ENCODE data around the gene RASAL2. TPM values are rescaled to one million over a fixed set of nuclear protein-coding genes. Genes with fewer than 3 reads are reported as not detected.

The RASAL2 gene
- total and polyA plus RNA-seq, 2 of the 4 experiments (the other 2 are of a cell fraction): 13.1 to 20.6 TPM

- Histone ChIP-seq H2BK120ac (ENCODE audit: low read depth, low read length) (no peak overlapping the region), H2AK5ac (ENCODE audit: low read depth, low read length) (peak overlapping the region; percentile 15; the same call in 1 of the 2 replicates), H4K5ac (ENCODE audit: low read depth, low read length) (no peak overlapping the region), H3K27me3 (ENCODE audit: control insufficient read depth, insufficient read depth, low read length) (no peaks in the 10 kb centered on the region), H3K9ac (ENCODE audit: low read depth, low read length) (no peak overlapping the region), H2AK9ac (replicated peaks; ENCODE audit: low read depth, low read length, poor library complexity) (no peak overlapping the region), H2BK5ac (ENCODE audit: low read depth, low read length, poor library complexity, severe bottlenecking) (no peak overlapping the region), H3K23ac (ENCODE audit: low read depth, low read length) (no peak overlapping the region), H3K14ac (replicated peaks; ENCODE audit: low read depth, low read length) (no peak overlapping the region), H3K9me3 (ENCODE audit: control insufficient read depth, insufficient read depth, low read length) (no peaks in the 10 kb centered on the region), H3K56ac (ENCODE audit: extremely low read depth, insufficient read depth, low read length) (no peak overlapping the region), H4K20me1 (ENCODE audit: insufficient read depth, low read length) (peaks cover 3% of the 10 kb centered on the region; the same call in 1 of the 2 replicates), H3K36me3 (ENCODE audit: control insufficient read depth, insufficient read depth, low read length) (no peaks in the 10 kb centered on the region), H2AFZ (replicated peaks; ENCODE audit: low read length, poor library complexity) (no peak overlapping the region), H3K4me2 (ENCODE audit: low read depth, low read length) (no peak overlapping the region), H4K91ac (ENCODE audit: insufficient read depth, low read depth, low read length) (no peak overlapping the region), H3K27ac (ENCODE audit: insufficient read depth, low read length) (no peak overlapping the region), H4K8ac (ENCODE audit: low read depth in 2 of 2, low read length in 2 of 2) (no peak overlapping the region), H2BK15ac (ENCODE audit: low read depth, low read length) (no peak overlapping the region), H3K18ac (ENCODE audit: low read depth, low read length) (no peak overlapping the region), H3K79me1 (ENCODE audit: low read depth in 1 of 2, low read length in 2 of 2) (peaks cover 12 to 13% of the 10 kb centered on the region in 2 experiments), H2BK20ac (ENCODE audit: low read depth, low read length) (no peak overlapping the region), H3K4me3 (ENCODE audit: insufficient read depth, low read depth, low read length) (no peak overlapping the region), H3K4me1 (ENCODE audit: control insufficient read depth, insufficient read depth, low read length) (peaks cover 2% of the 10 kb centered on the region; the same call in 1 of the 2 replicates), H3K9me1 (ENCODE audit: insufficient read depth, low read length) (no peaks in the 10 kb centered on the region), H3K4ac (ENCODE audit: low read depth, low read length) (no peak overlapping the region)
- intact Hi-C loops (cut with micrococcal nuclease) (loop anchor here (5.0 kb wide), 3 partner anchors 192 to 692 kb away; no protein-coding TSS in a partner anchor), in situ Hi-C loops (cut with MboI; ENCODE audit: low sequenced_read_pairs) (loop anchor here (10.0 kb wide), 1 partner anchor 694 kb away; no protein-coding TSS in a partner anchor), dilution Hi-C loops (cut with HindIII; ENCODE audit: low sequenced_read_pairs, unreplicated experiment) (no loop called here)
- no TSS peak for BruUV-seq (replicated peaks)
- ChIA-PET POLR2A (ENCODE audit: unreplicated experiment) (interaction anchor here (0.6 kb wide), 1 partner anchor 170 kb away, joined by 3 read pairs; no protein-coding TSS in a partner anchor), CTCF (interaction anchor here (0.5 to 1.8 kb wide), 13 partner anchors 11 to 707 kb away, joined by 3 to 12 read pairs (median 4); no protein-coding TSS in a partner anchor)
- ATAC-seq (ENCODE audit: low read depth) (peak; percentile 84), DNase-seq (peak; percentile 80)
- no CpG with 5 or more reads among the region's 1 CpG for WGBS, 2 experiments (ENCODE audit: extremely low coverage in 2 of 2, insufficient read length in 1 of 2)
- no peak for TF ChIP-seq MAZ (IDR thresholded peaks at IDR 0.05; ENCODE audit: borderline replicate concordance, low read depth, low read length)
- no peak for TF ChIP-seq CHD1 (IDR thresholded peaks at IDR 0.05; ENCODE audit: low read depth, low read length)
- TF ChIP-seq RAD21 (IDR thresholded peaks at IDR 0.05; ENCODE audit: low read length): peak; percentile 82
- no peak for TF ChIP-seq RCOR1 (IDR thresholded peaks at IDR 0.05; ENCODE audit: insufficient replicate concordance, low read length)
- peak; percentile 85 for TF ChIP-seq CEBPB (IDR thresholded peaks at IDR 0.05; ENCODE audit: low read depth, low read length)
- TF ChIP-seq, protein P1, sequence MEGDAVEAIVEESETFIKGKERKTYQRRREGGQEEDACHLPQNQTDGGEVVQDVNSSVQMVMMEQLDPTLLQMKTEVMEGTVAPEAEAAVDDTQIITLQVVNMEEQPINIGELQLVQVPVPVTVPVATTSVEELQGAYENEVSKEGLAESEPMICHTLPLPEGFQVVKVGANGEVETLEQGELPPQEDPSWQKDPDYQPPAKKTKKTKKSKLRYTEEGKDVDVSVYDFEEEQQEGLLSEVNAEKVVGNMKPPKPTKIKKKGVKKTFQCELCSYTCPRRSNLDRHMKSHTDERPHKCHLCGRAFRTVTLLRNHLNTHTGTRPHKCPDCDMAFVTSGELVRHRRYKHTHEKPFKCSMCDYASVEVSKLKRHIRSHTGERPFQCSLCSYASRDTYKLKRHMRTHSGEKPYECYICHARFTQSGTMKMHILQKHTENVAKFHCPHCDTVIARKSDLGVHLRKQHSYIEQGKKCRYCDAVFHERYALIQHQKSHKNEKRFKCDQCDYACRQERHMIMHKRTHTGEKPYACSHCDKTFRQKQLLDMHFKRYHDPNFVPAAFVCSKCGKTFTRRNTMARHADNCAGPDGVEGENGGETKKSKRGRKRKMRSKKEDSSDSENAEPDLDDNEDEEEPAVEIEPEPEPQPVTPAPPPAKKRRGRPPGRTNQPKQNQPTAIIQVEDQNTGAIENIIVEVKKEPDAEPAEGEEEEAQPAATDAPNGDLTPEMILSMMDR (conservative IDR thresholded peaks at IDR 0.05; ENCODE audit: low read depth, low read length): peak; percentile 80
- TF ChIP-seq ELK1 (IDR thresholded peaks at IDR 0.05; ENCODE audit: borderline replicate concordance, low read depth, low read length): no peak
- TF ChIP-seq SMC3 (IDR thresholded peaks at IDR 0.05; ENCODE audit: low read depth, low read length): peak; percentile 71
These were observed 216.8 kb downstream of the RASAL2 start for GRCh38 chr1:178310685-178311105.
